Thyroid gland (tissue), 4 donors: Measurements from ENCODE around the gene NLRP4. TPM values are rescaled to one million over a fixed set of nuclear protein-coding genes. Genes with fewer than 3 reads are reported as not detected.

Experiments used
- DNase-seq, 2 donors: peaks; one replicate each; pipeline ENCODE4 v3.0.0-alpha.2; 2019
- H3K27ac ChIP-seq, 3 donors: fragments of 200-600 bp; sonication (generic); 1 replicate in 2 of 3; 2 replicates in 1 of 3; pipeline ENCODE4 v1.5.1; 2016 to 2019; ENCODE audit warnings: mild to moderate bottlenecking in 1 of 3, moderate library complexity in 1 of 3
- H3K27me3 ChIP-seq: fragments of 200-600 bp; sonication (generic); one replicate; pipeline ENCODE4 v1.5.1; 2019
- H3K36me3 ChIP-seq, 2 donors: fragments of 200-600 bp; sonication (generic); one replicate each; pipeline ENCODE4 v1.5.1; 2016 to 2019
- H3K4me1 ChIP-seq, 2 donors: fragments of 200-600 bp; sonication (generic); one replicate each; pipeline ENCODE4 v1.5.1; 2017 to 2019
- H3K4me3 ChIP-seq, 3 donors: fragments of 200-600 bp; sonication (generic); replicated peaks in 1 of 3; 1 replicate in 2 of 3; 2 replicates in 1 of 3; pipeline ENCODE4 v1.5.1; 2016; ENCODE audit warnings: mild to moderate bottlenecking in 1 of 3
- H3K9me3 ChIP-seq: fragments of 200-600 bp; sonication (generic); one replicate; pipeline ENCODE4 v1.5.1; 2017
- CTCF ChIP-seq, 6 experiments: fragments of 200-600 bp in 3 of 6; fragments of 450-650 bp in 3 of 6; sonication (generic) in 3 of 6; IDR thresholded peaks; one replicate each; pipeline ENCODE4 v1.5.1; 2016 to 2019; ENCODE audit warnings: antibody characterized with exemption in 6 of 6, mild to moderate bottlenecking in 2 of 6, inconsistent platforms in 1 of 6, moderate library complexity in 1 of 6
- POLR2A ChIP-seq, 2 donors: fragments of 450-650 bp; IDR thresholded peaks; one replicate each; pipeline ENCODE4 v1.6.1; 2017; ENCODE audit warnings: antibody characterized with exemption in 2 of 2, mild to moderate bottlenecking in 2 of 2, moderate library complexity in 1 of 2
- WGBS, 2 donors: methylation state at CpG; one replicate each; pipeline ENCODE4 v1.1.5; 2017; 5-methylcytosine and 5-hydroxymethylcytosine counted together
- intact Hi-C: fragments of 100-400 bp; cut with DNase I; formaldehyde crosslinking; loops from one replicate; pipeline ENCODE4 v1.15.1; 2023
- total RNA-seq, 4 donors: library from RNA; depleted of rRNA; stranded (reverse); fragments of >200 nt; gene quantifications; one replicate each; pipeline ENCODE4 v1.2.3, GENCODE V29; 2016

NLRP4 gene
- total RNA-seq, 4 donors from 2014 or later = not detected

- Histone ChIP-seq H3K27ac (no peak overlapping the region), H3K27me3 (no peaks in the 10 kb centered on the region), H3K4me1 (no peaks in the 10 kb centered on the region), H3K4me3 (no peak overlapping the region), H3K36me3 (no peaks in the 10 kb centered on the region), H3K9me3 (no peaks in the 10 kb centered on the region)
- 86 to 90% methylated on average over 11 of the region's 11 CpGs for WGBS, 2 donors
- TF ChIP-seq POLR2A (IDR thresholded peaks at IDR 0.05) (no peak), CTCF (IDR thresholded peaks at IDR 0.05) (no peak)
- DNase-seq = no peak
- intact Hi-C loops = no loop called here
Observed at GRCh38 chr19:55870736-55871135, 34.4 kb downstream of the NLRP4 start.

- Histone ChIP-seq H3K27me3 (no peaks in the 10 kb centered on the region), H3K9me3 (no peaks in the 10 kb centered on the region), H3K4me3 (no peak overlapping the region), H3K27ac (no peak overlapping the region), H3K4me1 (no peaks in the 10 kb centered on the region), H3K36me3 (no peaks in the 10 kb centered on the region)
- WGBS, 2 donors = 72% methylated on average over 3 of the region's 3 CpGs
- intact Hi-C loops = no loop called here
- no peak for TF ChIP-seq POLR2A (IDR thresholded peaks at IDR 0.05)
- TF ChIP-seq CTCF (IDR thresholded peaks at IDR 0.05) = no peak
- no peak for DNase-seq
Observed at GRCh38 chr19:55877211-55877610, 40.9 kb downstream of the NLRP4 start.

GRCh38 chr19:55882626-55883025 lies 46.3 kb downstream of the NLRP4 start:
- intact Hi-C loops = no loop called here
- TF ChIP-seq POLR2A (IDR thresholded peaks at IDR 0.05) (no peak), CTCF (IDR thresholded peaks at IDR 0.05) (no peak)
- no peaks in the 10 kb centered on the region for H3K4me1 ChIP-seq
- no peak for DNase-seq
- no peak overlapping the region for H3K27ac ChIP-seq
- H3K36me3 ChIP-seq = no peaks in the 10 kb centered on the region
- H3K27me3 ChIP-seq = no peaks in the 10 kb centered on the region
- no peak overlapping the region for H3K4me3 ChIP-seq
- H3K9me3 ChIP-seq = no peaks in the 10 kb centered on the region
- 68 to 93% methylated on average over 4 of the region's 4 CpGs for WGBS, 2 donors

GRCh38 chr19:55898911-55899310 lies 62.6 kb downstream of the NLRP4 start:
- Histone ChIP-seq H3K27me3 (no peaks in the 10 kb centered on the region), H3K4me3 (no peak overlapping the region), H3K27ac (no peak overlapping the region), H3K36me3 (no peaks in the 10 kb centered on the region), H3K9me3 (no peaks in the 10 kb centered on the region), H3K4me1 (no peaks in the 10 kb centered on the region)
- intact Hi-C loops = no loop called here
- no peak for DNase-seq
- TF ChIP-seq CTCF (IDR thresholded peaks at IDR 0.05) (no peak), POLR2A (IDR thresholded peaks at IDR 0.05) (no peak)
- WGBS, 2 donors = 83 to 86% methylated on average over 12 of the region's 12 CpGs

GRCh38 chr19:55901369-55902079 lies 65.2 kb downstream of the NLRP4 start:
- Histone ChIP-seq H3K4me3 (no peak overlapping the region), H3K9me3 (no peaks in the 10 kb centered on the region), H3K36me3 (no peaks in the 10 kb centered on the region), H3K4me1 (no peaks in the 10 kb centered on the region), H3K27ac (no peak overlapping the region), H3K27me3 (no peaks in the 10 kb centered on the region)
- intact Hi-C loops = no loop called here
- WGBS, 2 donors = 72 to 78% methylated on average over 13 of the region's 13 CpGs
- DNase-seq = no peak
- TF ChIP-seq POLR2A (IDR thresholded peaks at IDR 0.05) (no peak), CTCF (IDR thresholded peaks at IDR 0.05) (no peak)
